Pancreas (tissue), 10 donors: ENCODE measurements around the gene LAMTOR2. TPM values are rescaled to one million over a fixed set of nuclear protein-coding genes. Genes with fewer than 3 reads are reported as not detected.

ENCODE experiments used
- ATAC-seq, 4 donors: fragments of 200-7000 bp; cut with Tn5 transposase; one replicate each; pipeline versions ENCODE4 v1.8.0 to v1.9.1; 2020; ENCODE audit warnings: mild to moderate bottlenecking in 4 of 4, moderate library complexity in 4 of 4
- DNase-seq, 6 donors: peaks; one replicate each; pipeline ENCODE4 v3.0.0-alpha.2; 2020
- FAIRE-seq: peaks from 2 replicates; lab custom pipeline; 2012; peaks lifted over from hg19 to GRCh38; lab: Jason Lieb, UNC
- H3K27ac ChIP-seq, 4 donors: fragments of 200-600 bp; sonication (generic); 1 replicate in 3 of 4; 2 replicates in 1 of 4; pipeline versions ENCODE4 v1.5.0 to v1.8.0; 2020
- H3K27me3 ChIP-seq, 4 donors: fragments of 200-600 bp; one replicate each; pipeline ENCODE4 v1.8.0; 2021
- H3K36me3 ChIP-seq, 3 donors: fragments of 200-600 bp; sonication (generic) in 1 of 3; one replicate each; pipeline versions ENCODE4 v1.5.0 to v1.8.0; 2020 to 2021
- H3K4me1 ChIP-seq, 3 donors: fragments of 200-600 bp; one replicate each; pipeline ENCODE4 v1.8.0; 2021
- H3K4me3 ChIP-seq, 4 donors: fragments of 200-600 bp; sonication (generic) in 2 of 4; one replicate each; pipeline versions ENCODE4 v1.5.0 to v1.8.0; 2020 to 2021
- H3K9me3 ChIP-seq, 4 donors: fragments of 200-600 bp; one replicate each; pipeline ENCODE4 v1.8.0; 2021
- WGBS, 2 donors: extraction: QIAGEN DNeasy Blood & Tissue Kit; methylation state at CpG; one replicate each; pipeline ENCODE4 v1.1.7; 2013; 5-methylcytosine and 5-hydroxymethylcytosine counted together
- intact Hi-C, 3 donors: fragments of 100-400 bp; cut with DNase I; formaldehyde crosslinking; loops; one replicate each; pipeline versions ENCODE4 v1.11.1 to v1.14.2; 2022
- polyA plus RNA-seq, 2 donors: library from polyadenylated mRNA; stranded (reverse); fragments of 200-250 nt; gene quantifications; one replicate each; pipeline ENCODE4 v1.2.3, GENCODE V29; 2013
- total RNA-seq, 6 donors: library from RNA; stranded (reverse); fragmentation: NEBNext Ultra II Directional in 4 of 6; extraction: Animal tissue kit (Norgen Biotek cat#: 25700) in 4 of 6; gene quantifications; one replicate each; pipeline versions ENCODE4 v1.2.1 to v1.2.4, GENCODE V29; 2021 to 2023
- TF ChIP-seq, protein P1 (sequence below), 4 donors: fragments of 200-600 bp; sonication (generic) in 3 of 4; IDR thresholded peaks; one replicate each; pipeline versions ENCODE4 v1.5.0 to v1.8.0; 2021; ENCODE audit warnings: antibody characterized with exemption in 4 of 4
- donor health status: healthy with polysubstance abuse.
- donor health status: DM: no; HTN: no; CAD: no; lungs with moderate emphysema.
- donor health status: DM: no; HTN: no; CAD: no.
- donor health status: control.
- donor health status: control.
- donor health status: Bipolar disorder and iron deficiency.
- donor health status: DM: yes; HTN: yes; CAD: no.
- donor health status: DM: no; HTN: no; CAD: no.
- donor health status: DM: no; HTN: no; CAD: no.
- donor health status: DM: yes; HTN: yes; CAD: no.

LAMTOR2 gene
- total and polyA plus RNA-seq, 8 donors = 31.7 to 60.1 (median 33.2) TPM

GRCh38 chr1:156012051-156012817, 42.3 kb upstream of the LAMTOR2 start:
- FAIRE-seq = no peak
- TF ChIP-seq, protein P1, sequence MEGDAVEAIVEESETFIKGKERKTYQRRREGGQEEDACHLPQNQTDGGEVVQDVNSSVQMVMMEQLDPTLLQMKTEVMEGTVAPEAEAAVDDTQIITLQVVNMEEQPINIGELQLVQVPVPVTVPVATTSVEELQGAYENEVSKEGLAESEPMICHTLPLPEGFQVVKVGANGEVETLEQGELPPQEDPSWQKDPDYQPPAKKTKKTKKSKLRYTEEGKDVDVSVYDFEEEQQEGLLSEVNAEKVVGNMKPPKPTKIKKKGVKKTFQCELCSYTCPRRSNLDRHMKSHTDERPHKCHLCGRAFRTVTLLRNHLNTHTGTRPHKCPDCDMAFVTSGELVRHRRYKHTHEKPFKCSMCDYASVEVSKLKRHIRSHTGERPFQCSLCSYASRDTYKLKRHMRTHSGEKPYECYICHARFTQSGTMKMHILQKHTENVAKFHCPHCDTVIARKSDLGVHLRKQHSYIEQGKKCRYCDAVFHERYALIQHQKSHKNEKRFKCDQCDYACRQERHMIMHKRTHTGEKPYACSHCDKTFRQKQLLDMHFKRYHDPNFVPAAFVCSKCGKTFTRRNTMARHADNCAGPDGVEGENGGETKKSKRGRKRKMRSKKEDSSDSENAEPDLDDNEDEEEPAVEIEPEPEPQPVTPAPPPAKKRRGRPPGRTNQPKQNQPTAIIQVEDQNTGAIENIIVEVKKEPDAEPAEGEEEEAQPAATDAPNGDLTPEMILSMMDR (IDR thresholded peaks at IDR 0.05) = no peak
- Histone ChIP-seq H3K4me1 (peaks cover 0 to 6% (median 0%) of the 10 kb centered on the region in 3 donors), H3K27me3 (no peaks in the 10 kb centered on the region), H3K36me3 (peaks cover 2 to 73% (median 37%) of the 10 kb centered on the region in 3 donors), H3K9me3 (no peaks in the 10 kb centered on the region), H3K4me3 (no peak overlapping the region), H3K27ac (no peak overlapping the region)
- 82 to 94% methylated on average over 4 of the region's 4 CpGs for WGBS, 2 donors
- intact Hi-C loops = no loop called here
- no peak for DNase-seq
- ATAC-seq = no peak

DNA sequence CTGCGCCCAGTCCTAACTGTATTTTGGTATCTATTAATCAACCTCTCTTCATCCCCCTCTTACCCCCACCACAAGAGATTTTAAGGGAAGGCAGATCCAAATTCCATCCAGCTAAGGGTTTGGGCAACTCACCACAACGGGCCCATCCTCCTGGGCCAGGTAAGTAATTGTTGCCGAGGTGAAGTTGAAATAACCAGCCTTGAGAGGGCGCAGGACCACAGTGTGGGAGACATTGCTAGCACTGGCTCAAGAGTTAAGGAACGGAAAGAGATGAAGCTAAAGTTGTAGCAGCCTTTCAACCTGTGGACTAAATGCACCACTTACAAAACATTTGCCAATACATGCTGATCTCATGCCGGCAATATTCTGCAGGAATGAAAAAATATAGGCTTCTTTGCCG, 39.8 kb upstream of the LAMTOR2 start:
- FAIRE-seq (no peak), DNase-seq (no peak), ATAC-seq (no peak)
- TF ChIP-seq, protein P1 (IDR thresholded peaks at IDR 0.05) = no peak
- H3K4me1 ChIP-seq = peaks cover 6 to 13% (median 12%) of the 10 kb centered on the region in 3 donors
- H3K36me3 ChIP-seq = peaks cover 0 to 85% (median 37%) of the 10 kb centered on the region in 3 donors
- H3K4me3 ChIP-seq = no peak overlapping the region
- H3K27ac ChIP-seq = no peak overlapping the region
- no peaks in the 10 kb centered on the region for H3K27me3 ChIP-seq
- H3K9me3 ChIP-seq = no peaks in the 10 kb centered on the region
- 89 to 93% methylated on average over 7 of the region's 7 CpGs for WGBS, 2 donors
- intact Hi-C loops = no loop called here

DNA sequence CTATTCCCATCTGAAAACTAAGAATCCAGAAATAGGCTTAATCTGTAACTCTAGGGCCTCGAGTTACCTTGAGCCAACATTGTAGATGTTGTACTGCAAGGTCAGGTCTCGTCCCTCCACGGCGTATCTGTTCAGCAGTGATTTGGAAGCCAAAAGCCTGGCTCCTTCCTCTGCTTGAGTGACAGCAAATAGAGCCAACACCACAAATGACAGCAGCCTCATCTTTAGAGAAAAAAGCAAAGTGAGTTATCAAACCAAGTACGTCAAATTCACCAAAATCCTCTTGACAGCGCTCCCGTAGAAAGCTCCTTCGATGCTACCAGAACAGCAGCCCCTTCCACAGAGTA, 34.7 kb upstream of the LAMTOR2 start:
- H3K9me3 ChIP-seq = no peaks in the 10 kb centered on the region
- WGBS, 2 donors = 8 to 13% methylated on average over 8 of the region's 8 CpGs
- H3K4me1 ChIP-seq = peaks cover 6 to 15% (median 14%) of the 10 kb centered on the region in 3 donors
- peak overlapping the region; percentile 45 to 92 (median 82) for H3K4me3 ChIP-seq
- TF ChIP-seq, protein P1 (IDR thresholded peaks at IDR 0.05) = no peak
- peaks cover 0 to 37% (median 9%) of the 10 kb centered on the region in 3 donors for H3K36me3 ChIP-seq
- DNase-seq (no peak), ATAC-seq (peak in 1 of 4 donors; percentile 8), FAIRE-seq (no peak)
- no peaks in the 10 kb centered on the region for H3K27me3 ChIP-seq
- H3K27ac ChIP-seq = peak overlapping the region in 1 of 4 donors; percentile 76
- intact Hi-C loops = no loop called here

GRCh38 chr1:156020293-156021092, 34.1 kb upstream of the LAMTOR2 start, which contains the start of gene SSR2:
Gene SSR2, minus strand, starts transcription at chr1:156020951. Its CDS starts 784 bp downstream, at chr1:156020167.
- H3K27ac ChIP-seq = peak within 1 kb of the TSS; percentile 63 to 76 (median 65)
- H3K9me3 ChIP-seq = no peaks in the 10 kb centered on the region
- TF ChIP-seq, protein P1 (IDR thresholded peaks at IDR 0.05) = no peak
- peaks cover 6 to 15% (median 14%) of the 10 kb centered on the region in 3 donors for H3K4me1 ChIP-seq
- no peaks in the 10 kb centered on the region for H3K27me3 ChIP-seq
- peak; percentile 96 to 99 (median 99) for ATAC-seq
- peak; percentile 78 to 91 (median 86) for DNase-seq
- FAIRE-seq = no peak
- WGBS, 2 donors = 0 to 1% methylated on average over 45 of the region's 45 CpGs
- H3K4me3 ChIP-seq = peak within 1 kb of the TSS; percentile 45 to 92 (median 82)
- H3K36me3 ChIP-seq = peaks cover 0 to 37% (median 9%) of the 10 kb centered on the region in 3 donors
- intact Hi-C loops = no loop called here
